Smooth muscle cell (in vitro differentiated cells): ENCODE data around the gene GEMIN7. TPM values are rescaled to one million over a fixed set of nuclear protein-coding genes. Genes with fewer than 3 reads are reported as not detected.

Experiments
- DNase-seq: peaks from one replicate; lab custom pipeline; 2025; ENCODE audit not compliant: unreplicated experiment; lab: John Stamatoyannopoulos, UW
- H2AFZ ChIP-seq: fragments of 200-600 bp; sonication (generic); 2 replicates; pipeline ENCODE4 v1.6.0; 2016; ENCODE audit warnings: antibody characterized with exemption, low read depth, mild to moderate bottlenecking
- H3F3A ChIP-seq: fragments of 200-600 bp; sonication (generic); 2 replicates; pipeline ENCODE4 v1.6.0; 2017; ENCODE audit warnings: antibody characterized with exemption, low read depth
- H3K27ac ChIP-seq: fragments of 200-600 bp; sonication (generic); 2 replicates; pipeline ENCODE4 v1.5.1; 2016; ENCODE audit warnings: low read depth, mild to moderate bottlenecking
- H3K27me3 ChIP-seq: fragments of 200-600 bp; sonication (generic); 2 replicates; pipeline ENCODE4 v1.6.1; 2016; ENCODE audit warnings: low read depth, mild to moderate bottlenecking
- H3K36me3 ChIP-seq: fragments of 200-600 bp; sonication (generic); 2 replicates; pipeline ENCODE4 v1.5.1; 2016; ENCODE audit warnings: low read depth
- H3K4me1 ChIP-seq: fragments of 200-600 bp; sonication (generic); 2 replicates; pipeline ENCODE4 v1.5.1; 2016; ENCODE audit warnings: low read depth
- H3K4me2 ChIP-seq: fragments of 200-600 bp; sonication (generic); 2 replicates; pipeline ENCODE4 v1.6.0; 2016; ENCODE audit warnings: mild to moderate bottlenecking
- H3K4me3 ChIP-seq: fragments of 200-600 bp; sonication (generic); 2 replicates; pipeline ENCODE4 v1.5.1; 2016; ENCODE audit warnings: mild to moderate bottlenecking
- H3K79me2 ChIP-seq: fragments of 200-600 bp; sonication (generic); 2 replicates; pipeline ENCODE4 v1.6.0; 2016; ENCODE audit warnings: low read depth, mild to moderate bottlenecking
- H3K9ac ChIP-seq: fragments of 200-600 bp; sonication (generic); 2 replicates; pipeline ENCODE4 v1.6.0; 2016; ENCODE audit warnings: low read depth
- H3K9me3 ChIP-seq: fragments of 200-600 bp; sonication (generic); replicated peaks from 2 replicates; pipeline ENCODE4 v1.5.1; 2016; ENCODE audit warnings: low read depth
- H4K20me1 ChIP-seq: fragments of 200-600 bp; sonication (generic); 2 replicates; pipeline ENCODE4 v1.6.0; 2016; ENCODE audit warnings: low read depth
- CTCF ChIP-seq: fragments of 200-600 bp; sonication (generic); IDR thresholded peaks from 2 replicates; pipeline ENCODE4 v1.5.1; 2017; ENCODE audit warnings: borderline replicate concordance, mild to moderate bottlenecking, antibody characterized with exemption; ENCODE audit not compliant: insufficient read depth, poor library complexity, severe bottlenecking
- WGBS: methylation state at CpG from one replicate; pipeline ENCODE4 v1.1.7; 2016; ENCODE audit warnings: low lambda C conversion rate; 5-methylcytosine and 5-hydroxymethylcytosine counted together
- polyA plus RNA-seq: library from polyadenylated mRNA; unstranded; fragments of >200 nt; fragmentation: Nextera tagmentation; extraction: Ambion mirVana; gene quantifications from 2 replicates; pipeline ENCODE4 v1.2.1, GENCODE V29; 2016
- total RNA-seq: library from RNA; depleted of rRNA; stranded (reverse); fragments of >200 nt; gene quantifications from 2 replicates; pipeline ENCODE4 v1.2.3, GENCODE V29; 2014

GEMIN7 gene
- total and polyA plus RNA-seq, 2 experiments from 2014 or later, result 50.6 to 67.0 TPM

- peak overlapping the region; percentile 83 for H3K27ac ChIP-seq
- H3K4me1 ChIP-seq, result peaks cover 44% of the 10 kb centered on the region
- 91% methylated on average over 3 of the region's 3 CpGs for WGBS
- H3K9ac ChIP-seq, result no peak overlapping the region
- TF ChIP-seq CTCF, result no peak
- no peak overlapping the region for H3K4me3 ChIP-seq
- H4K20me1 ChIP-seq, result peaks cover 100% of the 10 kb centered on the region
- no peaks in the 10 kb centered on the region for H3K9me3 ChIP-seq
- peaks cover 93% of the 10 kb centered on the region for H3K79me2 ChIP-seq
- no peaks in the 10 kb centered on the region for H3F3A ChIP-seq
- no peaks in the 10 kb centered on the region for H3K27me3 ChIP-seq
- H3K4me2 ChIP-seq, result no peak overlapping the region
- no peaks in the 10 kb centered on the region for H3K36me3 ChIP-seq
- DNase-seq, result no peak
- H2AFZ ChIP-seq, result no peak overlapping the region
Measured at GRCh38 chr19:45100201-45100600, 21.1 kb downstream of the GEMIN7 start.

GRCh38 chr19:45100846-45101252 lies 21.8 kb downstream of the GEMIN7 start:
- Histone ChIP-seq H3F3A (no peaks in the 10 kb centered on the region), H3K9ac (no peak overlapping the region), H3K79me2 (peaks cover 93% of the 10 kb centered on the region), H3K4me2 (no peak overlapping the region), H3K9me3 (no peaks in the 10 kb centered on the region), H3K4me1 (peaks cover 44% of the 10 kb centered on the region), H3K4me3 (no peak overlapping the region), H3K36me3 (no peaks in the 10 kb centered on the region), H3K27ac (no peak overlapping the region), H2AFZ (no peak overlapping the region), H4K20me1 (peaks cover 100% of the 10 kb centered on the region), H3K27me3 (no peaks in the 10 kb centered on the region)
- no peak for DNase-seq
- 98% methylated on average over 8 of the region's 8 CpGs for WGBS
- no peak for TF ChIP-seq CTCF

DNA sequence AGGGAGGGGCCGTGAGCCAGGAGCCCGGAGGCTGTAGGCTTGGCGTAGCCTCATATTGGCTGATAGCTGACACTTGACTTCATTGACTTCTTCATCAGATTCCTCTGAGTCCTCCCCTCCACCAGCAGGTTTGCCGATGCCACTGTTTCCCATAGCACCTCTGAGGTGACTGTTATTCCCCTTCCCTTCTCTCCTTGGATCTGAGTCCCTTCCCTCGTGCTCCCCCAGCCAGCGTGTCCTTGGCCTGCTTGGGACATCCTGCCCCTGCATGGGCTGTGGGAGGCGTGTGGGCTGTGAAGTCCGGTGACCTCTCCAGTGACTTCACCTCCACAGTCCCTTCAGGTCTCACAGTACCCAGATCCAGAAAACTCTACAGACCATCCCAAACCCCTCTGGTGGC lies 22.7 kb downstream of the GEMIN7 start:
- Histone ChIP-seq H3K27me3 (no peaks in the 10 kb centered on the region), H3K27ac (no peak overlapping the region), H4K20me1 (peaks cover 100% of the 10 kb centered on the region), H3K4me3 (no peak overlapping the region), H3K9ac (no peak overlapping the region), H3K4me2 (no peak overlapping the region), H3K9me3 (no peaks in the 10 kb centered on the region), H3K79me2 (peaks cover 93% of the 10 kb centered on the region), H2AFZ (no peak overlapping the region), H3K36me3 (no peaks in the 10 kb centered on the region), H3F3A (no peaks in the 10 kb centered on the region), H3K4me1 (peaks cover 44% of the 10 kb centered on the region)
- no peak for DNase-seq
- no peak for TF ChIP-seq CTCF
- 98% methylated on average over 8 of the region's 8 CpGs for WGBS

DNA sequence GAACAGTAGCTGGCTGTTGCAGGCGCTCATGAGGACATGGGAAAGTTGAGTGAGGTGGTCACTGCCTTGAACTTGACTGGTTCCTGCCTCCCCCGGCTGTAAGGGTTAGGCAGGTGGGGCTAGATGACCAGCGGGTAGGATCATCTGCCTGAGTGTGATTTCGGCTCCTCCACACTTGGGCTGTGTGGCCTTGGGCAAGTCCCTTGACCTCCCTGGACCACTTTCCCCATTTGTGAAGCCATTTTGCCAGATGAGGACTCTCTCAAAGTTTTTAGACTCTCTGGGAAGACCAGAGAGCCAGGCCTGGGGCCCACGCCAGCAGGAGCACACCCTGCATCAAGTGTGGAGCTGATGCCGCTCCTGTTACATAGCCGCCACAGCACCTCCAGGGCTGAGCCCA lies 23.4 kb downstream of the GEMIN7 start:
- H3K9me3 ChIP-seq, result no peaks in the 10 kb centered on the region
- H3K4me1 ChIP-seq, result peaks cover 42% of the 10 kb centered on the region
- H3F3A ChIP-seq, result no peaks in the 10 kb centered on the region
- H3K27me3 ChIP-seq, result no peaks in the 10 kb centered on the region
- H3K79me2 ChIP-seq, result peaks cover 93% of the 10 kb centered on the region
- H3K4me2 ChIP-seq, result no peak overlapping the region
- no peak overlapping the region for H2AFZ ChIP-seq
- H4K20me1 ChIP-seq, result peaks cover 100% of the 10 kb centered on the region
- no peak for TF ChIP-seq CTCF
- H3K9ac ChIP-seq, result no peak overlapping the region
- no peak overlapping the region for H3K27ac ChIP-seq
- no peak for DNase-seq
- no peaks in the 10 kb centered on the region for H3K36me3 ChIP-seq
- WGBS, result 96% methylated on average over 7 of the region's 7 CpGs
- H3K4me3 ChIP-seq, result no peak overlapping the region
